Prostate gland (tissue), 1 donor: ENCODE data around the gene SH2B3.

Experiments used
- POLR2A ChIP-seq: fragments of 450-650 bp; IDR thresholded peaks from one replicate; pipeline ENCODE4 v1.6.1; 2016; ENCODE audit warnings: antibody characterized with exemption, mild to moderate bottlenecking
- POLR2AphosphoS5 ChIP-seq: sonication (generic); formaldehyde crosslinking; IDR thresholded peaks from one replicate; pipeline ENCODE4 v1.6.1; 2017; ENCODE audit warnings: antibody characterized with exemption

GRCh38 chr12:111455448-111456320, 50.0 kb downstream of the SH2B3 start:
- TF ChIP-seq POLR2AphosphoS5 (no peak), POLR2A (no peak)
